Epithelial cell of prostate (primary cell): ENCODE results near the gene SHQ1.
A peak's percentile ranks its signal among the peaks of the same experiment; 100 is the strongest.

Experiments used
- DNase-seq: peaks from one replicate; pipeline ENCODE4 v3.0.0-alpha.2; 2011; ENCODE audit warnings: low read depth, low spot score
- H3K27ac ChIP-seq: fragments of 450-650 bp; 2 replicates; pipeline ENCODE4 v1.5.1; 2017; ENCODE audit warnings: mild to moderate bottlenecking

Gene SHQ1

GRCh38 chr3:72847751-72848702, at the start of gene SHQ1:
Gene SHQ1, minus strand, starts transcription at chr3:72848445. Its CDS starts 105 bp downstream, at chr3:72848340.
- peak within 1 kb of the TSS; percentile 58 for H3K27ac ChIP-seq
- DNase-seq: peak; percentile 70

GRCh38 chr3:72897758-72898007, 49.4 kb upstream of the SHQ1 start:
- DNase-seq: no peak
- no peak overlapping the region for H3K27ac ChIP-seq

GRCh38 chr3:72896996-72897757, 48.9 kb upstream of the SHQ1 start:
- DNase-seq: no peak
- H3K27ac ChIP-seq: no peak overlapping the region

- no peak for DNase-seq
- H3K27ac ChIP-seq: no peak overlapping the region
Measured at GRCh38 chr3:72894976-72895552, 46.8 kb upstream of the SHQ1 start.

- DNase-seq: no peak
- peak overlapping the region; percentile 51 for H3K27ac ChIP-seq
Measured at GRCh38 chr3:72892870-72893269, 44.6 kb upstream of the SHQ1 start.

- H3K27ac ChIP-seq: peak overlapping the region; percentile 51
- DNase-seq: no peak
Measured at GRCh38 chr3:72892081-72892775, 44.0 kb upstream of the SHQ1 start.

- no peak for DNase-seq
- peak overlapping the region; percentile 51 for H3K27ac ChIP-seq
Measured at GRCh38 chr3:72891053-72891855, 43.0 kb upstream of the SHQ1 start.

- no peak overlapping the region for H3K27ac ChIP-seq
- no peak for DNase-seq
Measured at GRCh38 chr3:72890166-72890925, 42.1 kb upstream of the SHQ1 start.

- no peak overlapping the region for H3K27ac ChIP-seq
- no peak for DNase-seq
Measured at GRCh38 chr3:72889310-72890165, 41.3 kb upstream of the SHQ1 start.

- H3K27ac ChIP-seq: no peak overlapping the region
Measured at GRCh38 chr3:72888546-72889309, 40.5 kb upstream of the SHQ1 start.

GRCh38 chr3:72887705-72888545, 39.7 kb upstream of the SHQ1 start, which contains the start of gene GXYLT2:
Gene GXYLT2, plus strand, starts transcription at chr3:72888046. Its CDS starts 188 bp downstream, at chr3:72888234.
- no peak for DNase-seq
- H3K27ac ChIP-seq: no peak within 1 kb of the TSS

More at GRCh38 chr3:72888546-72889309, 40.5 kb upstream of the SHQ1 start:
- DNase-seq: no peak

GRCh38 chr3:72887343-72887704, 39.1 kb upstream of the SHQ1 start:
- H3K27ac ChIP-seq: no peak overlapping the region
- DNase-seq: no peak

- H3K27ac ChIP-seq: no peak overlapping the region
- DNase-seq: no peak
Measured at GRCh38 chr3:72872183-72872582, 23.9 kb upstream of the SHQ1 start.

GRCh38 chr3:72862314-72863090, 14.3 kb upstream of the SHQ1 start:
- no peak for DNase-seq
- H3K27ac ChIP-seq: no peak overlapping the region

GRCh38 chr3:72860846-72861245, 12.6 kb upstream of the SHQ1 start:
- no peak overlapping the region for H3K27ac ChIP-seq
- no peak for DNase-seq

GRCh38 chr3:72860053-72860452, 11.8 kb upstream of the SHQ1 start:
- no peak for DNase-seq
- no peak overlapping the region for H3K27ac ChIP-seq
